NCI-H1436 treated with DMSO at 0.1 percent for 48 hours (cell line): Measurements from ENCODE around the gene MEF2C.

Experiments
- DNase-seq: peaks from one replicate; lab custom pipeline; 2025; lab: John Stamatoyannopoulos, UW

Gene MEF2C

GRCh38 chr5:88888291-88888690 is 5.3 kb upstream of the MEF2C start:
- DNase-seq: no peak

GRCh38 chr5:88887342-88887741 is 4.4 kb upstream of the MEF2C start:
- DNase-seq: no peak

- no peak for DNase-seq
Measured at GRCh38 chr5:88886746-88887341, 3.9 kb upstream of the MEF2C start.

- DNase-seq: no peak
Measured at GRCh38 chr5:88886252-88886651, 3.3 kb upstream of the MEF2C start.

GRCh38 chr5:88885002-88885401 is 2.0 kb upstream of the MEF2C start:
- DNase-seq: no peak

- DNase-seq: no peak
Measured at GRCh38 chr5:88884608-88884877, 1.6 kb upstream of the MEF2C start.

- DNase-seq: no peak
Measured at GRCh38 chr5:88883836-88884607, 1.0 kb upstream of the MEF2C start.

- no peak for DNase-seq
Measured at GRCh38 chr5:88882276-88883038, 527 bp downstream of the MEF2C start.

- DNase-seq: no peak
Measured at GRCh38 chr5:88881571-88881971, 1.4 kb downstream of the MEF2C start.

GRCh38 chr5:88880201-88880600 is 2.8 kb downstream of the MEF2C start:
- DNase-seq: no peak

GRCh38 chr5:88879724-88880123 is 3.3 kb downstream of the MEF2C start:
- no peak for DNase-seq

GRCh38 chr5:88878976-88879375 is 4.0 kb downstream of the MEF2C start:
- no peak for DNase-seq

GRCh38 chr5:88877826-88878225 is 5.2 kb downstream of the MEF2C start:
- no peak for DNase-seq

- no peak for DNase-seq
Measured at GRCh38 chr5:88876714-88877113, 6.3 kb downstream of the MEF2C start.

- DNase-seq: no peak
Measured at GRCh38 chr5:88875341-88876234, 7.4 kb downstream of the MEF2C start.

GRCh38 chr5:88873447-88873846 is 9.5 kb downstream of the MEF2C start:
- no peak for DNase-seq

GRCh38 chr5:88872971-88873370 is 10.0 kb downstream of the MEF2C start:
- DNase-seq: no peak

GRCh38 chr5:88870285-88870684 is 12.7 kb downstream of the MEF2C start:
- DNase-seq: no peak

- no peak for DNase-seq
Measured at GRCh38 chr5:88868468-88869068, 14.4 kb downstream of the MEF2C start.

- DNase-seq: no peak
Measured at GRCh38 chr5:88867638-88868037, 15.3 kb downstream of the MEF2C start.

- no peak for DNase-seq
Measured at GRCh38 chr5:88863523-88863922, 19.5 kb downstream of the MEF2C start.
